Peyer's patch (tissue), 4 donors: Measurements from ENCODE around the gene TMEM141.

Source experiments
- CTCF ChIP-seq, 6 experiments: fragments of 450-650 bp in 4 of 6; fragments of 200-600 bp in 2 of 6; sonication (generic) in 1 of 6; IDR thresholded peaks; one replicate each; pipeline ENCODE4 v1.5.1; 2017 to 2019; ENCODE audit warnings: antibody characterized with exemption in 6 of 6, mild to moderate bottlenecking in 3 of 6, moderate library complexity in 1 of 6
- POLR2A ChIP-seq, 2 donors: fragments of 450-650 bp; IDR thresholded peaks; one replicate each; pipeline ENCODE4 v1.5.1; 2017; ENCODE audit warnings: antibody characterized with exemption in 2 of 2, mild to moderate bottlenecking in 2 of 2, moderate library complexity in 2 of 2

- TF ChIP-seq CTCF (IDR thresholded peaks at IDR 0.05) (no peak), POLR2A (IDR thresholded peaks at IDR 0.05) (no peak)
These were observed 44.5 kb upstream of the TMEM141 start for GRCh38 chr9:136746621-136747020.
